Activated naive CD8-positive, alpha-beta T cell treated with anti-CD3 and anti-CD28 coated beads, Interleukin-2, amount 50 U/mL, for 16 hours (primary cell): ENCODE results near the gene DMBT1.

ENCODE experiments used
- DNase-seq: peaks from one replicate; pipeline ENCODE4 v3.0.0-alpha.2; 2020; ENCODE audit warnings: low read depth, low spot score

DMBT1 gene

GRCh38 chr10:122548407-122549085 is 12.0 kb upstream of the DMBT1 start:
- DNase-seq: no peak

GRCh38 chr10:122549636-122550035 is 10.9 kb upstream of the DMBT1 start:
- no peak for DNase-seq

- DNase-seq: no peak
Observed at GRCh38 chr10:122550427-122550826, 10.1 kb upstream of the DMBT1 start.

- DNase-seq: no peak
Observed at GRCh38 chr10:122550983-122551382, 9.6 kb upstream of the DMBT1 start.

- DNase-seq: no peak
Observed at GRCh38 chr10:122551450-122551849, 9.1 kb upstream of the DMBT1 start.

GRCh38 chr10:122553341-122553740 is 7.2 kb upstream of the DMBT1 start:
- no peak for DNase-seq

- DNase-seq: no peak
Observed at GRCh38 chr10:122554131-122555036, 6.2 kb upstream of the DMBT1 start.

- DNase-seq: no peak
Observed at GRCh38 chr10:122555442-122555841, 5.1 kb upstream of the DMBT1 start.

GRCh38 chr10:122557516-122557915 is 3.0 kb upstream of the DMBT1 start:
- DNase-seq: no peak

- no peak for DNase-seq
Observed at GRCh38 chr10:122558452-122558851, 2.1 kb upstream of the DMBT1 start.

- DNase-seq: no peak
Observed at GRCh38 chr10:122559228-122559627, 1.3 kb upstream of the DMBT1 start.

GRCh38 chr10:122561212-122561611 is 658 bp downstream of the DMBT1 start:
- no peak for DNase-seq

GRCh38 chr10:122561792-122562191 is 1.2 kb downstream of the DMBT1 start:
- DNase-seq: no peak

- DNase-seq: no peak
Observed at GRCh38 chr10:122564980-122565379, 4.4 kb downstream of the DMBT1 start.

- DNase-seq: peak; percentile 7
Observed at GRCh38 chr10:122565766-122566206, 5.2 kb downstream of the DMBT1 start.

GRCh38 chr10:122566632-122567031 is 6.1 kb downstream of the DMBT1 start:
- no peak for DNase-seq

- DNase-seq: no peak
Observed at GRCh38 chr10:122567056-122567660, 6.6 kb downstream of the DMBT1 start.

GRCh38 chr10:122568551-122568950 is 8.0 kb downstream of the DMBT1 start:
- DNase-seq: no peak

- no peak for DNase-seq
Observed at GRCh38 chr10:122570920-122571319, 10.4 kb downstream of the DMBT1 start.

GRCh38 chr10:122571892-122572291 is 11.3 kb downstream of the DMBT1 start:
- DNase-seq: no peak

- no peak for DNase-seq
Observed at GRCh38 chr10:122575776-122576175, 15.2 kb downstream of the DMBT1 start.

GRCh38 chr10:122576291-122576690 is 15.7 kb downstream of the DMBT1 start:
- no peak for DNase-seq
